AG09309 (cell line): ENCODE results near the gene QPRT.
"Not testable (repeated sequence)": the region's sequence is repeated elsewhere in the genome, so short reads cannot be mapped to it uniquely, and the experiment has no call there.

Source experiments
- DNase-seq: peaks from one replicate; pipeline ENCODE4 v3.0.0-alpha.2; 2010; ENCODE audit warnings: low read depth
- H3K4me3 ChIP-seq: 2 replicates; pipeline ENCODE4 v1.5.1; 2011; ENCODE audit warnings: mild to moderate bottlenecking, low read depth, low read length, moderate library complexity; ENCODE audit not compliant: control insufficient read depth
- TF ChIP-seq, protein P1 (sequence below): IDR thresholded peaks from 2 replicates; pipeline ENCODE4 v1.5.1; 2011; ENCODE audit warnings: mild to moderate bottlenecking, low read depth, low read length, inconsistent platforms; ENCODE audit not compliant: insufficient read depth, control insufficient read depth; ENCODE audit errors: missing control alignments

QPRT gene

GRCh38 chr16:29701214-29701555 lies 22.2 kb downstream of the QPRT start:
- DNase-seq: no peak
- H3K4me3 ChIP-seq: no peak overlapping the region
- TF ChIP-seq, protein P1, sequence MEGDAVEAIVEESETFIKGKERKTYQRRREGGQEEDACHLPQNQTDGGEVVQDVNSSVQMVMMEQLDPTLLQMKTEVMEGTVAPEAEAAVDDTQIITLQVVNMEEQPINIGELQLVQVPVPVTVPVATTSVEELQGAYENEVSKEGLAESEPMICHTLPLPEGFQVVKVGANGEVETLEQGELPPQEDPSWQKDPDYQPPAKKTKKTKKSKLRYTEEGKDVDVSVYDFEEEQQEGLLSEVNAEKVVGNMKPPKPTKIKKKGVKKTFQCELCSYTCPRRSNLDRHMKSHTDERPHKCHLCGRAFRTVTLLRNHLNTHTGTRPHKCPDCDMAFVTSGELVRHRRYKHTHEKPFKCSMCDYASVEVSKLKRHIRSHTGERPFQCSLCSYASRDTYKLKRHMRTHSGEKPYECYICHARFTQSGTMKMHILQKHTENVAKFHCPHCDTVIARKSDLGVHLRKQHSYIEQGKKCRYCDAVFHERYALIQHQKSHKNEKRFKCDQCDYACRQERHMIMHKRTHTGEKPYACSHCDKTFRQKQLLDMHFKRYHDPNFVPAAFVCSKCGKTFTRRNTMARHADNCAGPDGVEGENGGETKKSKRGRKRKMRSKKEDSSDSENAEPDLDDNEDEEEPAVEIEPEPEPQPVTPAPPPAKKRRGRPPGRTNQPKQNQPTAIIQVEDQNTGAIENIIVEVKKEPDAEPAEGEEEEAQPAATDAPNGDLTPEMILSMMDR: no peak

DNA sequence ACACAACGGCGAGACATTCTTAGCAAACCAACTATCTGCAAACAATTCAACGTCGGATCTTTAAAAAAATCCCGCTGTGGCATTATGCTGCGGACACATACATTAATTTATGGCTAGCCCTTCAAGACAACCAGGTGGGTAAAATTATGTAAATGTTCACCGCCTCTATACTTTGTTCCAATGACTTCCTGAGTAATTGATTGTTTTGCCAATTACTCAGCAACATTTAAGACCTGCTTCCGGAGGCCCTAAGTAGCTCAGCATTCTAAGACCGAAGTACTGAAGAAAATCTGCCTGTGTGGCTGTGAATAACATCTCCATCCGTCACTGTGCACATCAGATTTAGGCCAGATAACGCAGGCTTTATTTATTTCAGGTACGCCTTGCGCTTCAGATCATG lies 23.3 kb downstream of the QPRT start:
- TF ChIP-seq, protein P1: no peak
- H3K4me3 ChIP-seq: no peak overlapping the region
- no peak for DNase-seq

DNA sequence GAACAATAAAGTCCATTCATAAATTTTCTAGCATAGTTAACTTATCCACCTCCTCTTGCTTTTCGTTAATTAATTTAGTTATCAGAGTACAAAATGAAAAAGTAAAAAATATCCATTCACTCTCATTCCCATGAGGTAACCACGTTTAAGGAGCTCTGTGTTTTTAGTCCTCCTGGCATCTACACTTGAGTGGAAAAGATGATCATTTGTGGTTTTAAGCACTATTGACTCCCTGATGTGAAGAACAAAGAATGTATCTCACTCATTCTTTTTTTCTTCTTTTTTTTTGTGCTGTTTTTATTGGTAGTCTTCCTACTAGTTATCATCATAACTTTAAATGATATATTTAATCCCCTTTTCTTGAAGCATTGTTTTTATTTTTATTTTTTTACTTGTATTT lies 26.1 kb downstream of the QPRT start:
- TF ChIP-seq, protein P1: no peak
- no peak for DNase-seq
- H3K4me3 ChIP-seq: no peak overlapping the region

DNA sequence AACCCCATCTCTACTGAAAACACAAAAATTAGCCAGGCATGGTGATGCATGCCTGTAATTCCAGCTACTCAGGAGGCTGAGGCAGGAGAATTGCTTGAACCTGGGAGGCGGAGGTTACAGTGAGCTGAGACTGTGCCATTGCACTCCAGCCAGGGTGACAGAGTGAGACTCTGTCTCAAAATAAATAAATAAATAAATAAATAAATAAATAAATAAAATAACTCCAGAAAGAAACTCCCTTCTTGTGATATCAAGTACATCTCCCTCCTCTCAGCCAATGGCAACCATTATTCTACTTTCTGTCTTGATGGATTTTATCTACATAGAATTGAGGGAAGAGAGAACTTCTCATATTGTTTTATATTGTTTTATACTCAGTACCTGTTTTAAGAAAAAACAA lies 28.2 kb downstream of the QPRT start:
- H3K4me3 ChIP-seq, DNase-seq: not testable (repeated sequence)

DNA sequence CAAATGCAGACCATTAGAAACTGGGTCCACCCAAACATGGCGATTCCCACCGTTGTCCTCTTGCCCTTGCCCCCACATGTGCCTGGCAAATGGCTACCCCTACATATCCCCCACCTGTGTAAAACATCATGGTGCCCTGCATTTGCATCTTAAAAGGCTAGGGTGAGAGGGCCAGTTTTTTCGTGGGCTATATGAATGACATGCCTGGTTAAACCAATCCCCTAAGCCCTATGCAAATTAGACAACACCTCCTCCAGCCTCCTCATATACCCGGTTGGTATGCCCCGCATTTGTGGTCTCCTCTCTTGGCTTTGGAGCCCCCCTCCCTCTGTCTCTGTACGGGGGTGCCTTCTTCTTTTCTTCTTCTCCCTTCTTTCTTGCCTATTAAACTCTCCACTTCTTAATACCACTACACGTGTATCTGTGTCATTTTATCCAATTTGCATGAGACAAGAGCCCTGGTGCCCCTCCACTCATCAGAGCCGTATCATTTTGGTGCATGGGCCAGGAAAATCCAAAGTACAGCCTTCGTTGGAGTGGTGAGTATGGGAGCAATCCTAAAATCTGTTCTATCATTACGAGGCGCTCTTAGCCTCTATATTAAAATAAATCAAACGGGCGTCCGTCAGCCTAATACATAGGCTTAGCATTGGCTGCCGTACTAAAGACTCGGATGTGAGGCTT lies 30.1 kb downstream of the QPRT start:
- H3K4me3 ChIP-seq: no peak overlapping the region
- TF ChIP-seq, protein P1: no peak
- DNase-seq: no peak

DNA sequence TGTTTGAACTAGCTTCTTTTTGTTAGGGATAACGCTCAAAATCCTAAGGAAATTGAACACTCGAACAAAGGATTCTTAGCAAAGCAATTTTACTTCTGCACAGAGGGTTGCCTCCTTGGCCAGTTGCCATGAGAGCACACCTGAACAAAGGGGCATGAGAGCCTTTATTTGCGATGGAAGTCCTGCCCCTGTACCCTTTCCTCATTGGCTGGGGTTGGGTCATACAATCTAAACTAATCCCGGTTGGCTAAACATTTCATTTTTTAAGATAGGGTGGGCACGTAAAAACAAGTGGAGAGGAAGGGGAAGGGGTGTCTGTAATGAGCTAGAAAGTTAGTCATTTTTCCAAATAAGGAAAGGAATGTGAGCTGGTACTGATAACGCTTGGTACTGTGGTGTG lies 30.7 kb downstream of the QPRT start:
- DNase-seq, H3K4me3 ChIP-seq: not testable (repeated sequence)

DNA sequence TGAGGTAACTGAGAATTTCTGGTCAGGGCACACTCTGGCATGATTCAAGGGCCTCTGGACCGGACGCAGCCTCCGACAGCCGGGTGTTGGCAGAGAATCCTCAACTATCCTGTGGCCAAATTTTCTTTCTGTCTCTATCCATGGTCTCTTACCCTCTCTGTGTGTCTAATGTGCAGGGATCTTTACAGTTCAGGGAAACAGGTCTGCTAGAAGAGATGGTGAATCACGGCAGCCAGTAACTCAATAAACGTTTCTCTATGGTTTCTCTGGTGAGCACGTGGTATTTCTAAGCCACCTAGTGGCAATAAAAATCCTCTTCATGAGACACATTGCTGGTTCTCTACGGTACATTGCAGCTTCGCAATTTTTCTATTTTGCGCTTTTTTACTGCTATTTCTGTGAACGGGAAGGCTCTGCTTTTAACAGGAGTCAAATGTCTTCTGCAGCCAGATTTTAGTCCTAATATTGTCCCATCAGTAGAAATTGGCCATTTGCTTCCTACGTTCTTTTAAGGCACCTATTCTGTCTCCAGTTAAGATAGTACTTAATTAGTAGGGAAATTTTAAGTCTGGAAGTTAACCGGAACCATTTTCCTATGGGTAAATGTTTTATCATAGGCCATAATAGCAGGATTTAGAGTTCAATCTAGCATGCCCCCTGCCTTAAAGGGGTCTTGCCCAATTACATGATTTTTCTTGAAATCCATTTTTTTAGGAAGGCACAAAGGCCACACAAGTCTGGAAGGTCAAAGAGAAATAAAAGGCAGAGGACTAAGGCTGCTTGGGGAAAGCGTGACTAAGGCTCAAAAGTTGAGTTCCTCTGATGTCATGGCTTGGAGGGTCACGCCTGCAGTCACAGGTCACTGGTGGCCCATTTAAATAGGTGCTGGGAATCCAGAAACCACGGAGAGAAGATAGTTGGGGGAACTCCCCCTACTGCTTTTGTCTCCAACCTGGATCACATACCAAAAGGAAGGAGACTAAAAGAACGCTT lies 31.5 kb downstream of the QPRT start:
- TF ChIP-seq, protein P1: peak; percentile 56
- no peak overlapping the region for H3K4me3 ChIP-seq
- DNase-seq: peak; percentile 40

GRCh38 chr16:29712809-29713208 lies 33.8 kb downstream of the QPRT start:
- no peak for DNase-seq
- TF ChIP-seq, protein P1: no peak
- H3K4me3 ChIP-seq: no peak overlapping the region
